Measurements from ENCODE around the gene CENPP.

- TF ChIP-seq MAX (IDR thresholded peaks at IDR 0.05) (no peak), REST (IDR thresholded peaks at IDR 0.05; ENCODE audit: low read depth) (no peak), EP300 (IDR thresholded peaks at IDR 0.05; ENCODE audit: borderline replicate concordance) (no peak)
Observed at GRCh38 chr9:92592537-92592936, 266.8 kb downstream of the CENPP start.

Data from Ishikawa (cell line).